Measurements from ENCODE around the gene DCC.
"Not testable (repeated sequence)": the region's sequence is repeated elsewhere in the genome, so short reads cannot be mapped to it uniquely, and the experiment has no call there.

Gene DCC

GRCh38 chr18:53496028-53496427, 1156.0 kb downstream of the DCC start:
- H3K27ac ChIP-seq = no peak overlapping the region
- TF ChIP-seq CTCF (conservative IDR thresholded peaks at IDR 0.05; ENCODE audit: low read depth) = no peak
- ChIA-PET POLR2A (ENCODE audit: low non-redundant PET) (no interaction called here), CTCF (no interaction called here)
- no peak for DNase-seq (ENCODE audit: low spot score)

- no peak overlapping the region for H3K27ac ChIP-seq
- CTCF ChIA-PET = no interaction called here
- DNase-seq (ENCODE audit: low spot score) = no peak
- TF ChIP-seq CTCF (conservative IDR thresholded peaks at IDR 0.05; ENCODE audit: low read depth) = no peak
- POLR2A ChIA-PET (ENCODE audit: low non-redundant PET) = no interaction called here
These were observed 1164.0 kb downstream of the DCC start for GRCh38 chr18:53503914-53504441.

GRCh38 chr18:53508529-53508928, 1168.5 kb downstream of the DCC start:
- no peak for TF ChIP-seq CTCF (conservative IDR thresholded peaks at IDR 0.05; ENCODE audit: low read depth)
- H3K27ac ChIP-seq = no peak overlapping the region
- DNase-seq (ENCODE audit: low spot score) = no peak
- POLR2A ChIA-PET (ENCODE audit: low non-redundant PET) = no interaction called here
- CTCF ChIA-PET = no interaction called here

GRCh38 chr18:53509886-53510285, 1169.9 kb downstream of the DCC start:
- ChIA-PET CTCF (no interaction called here), POLR2A (ENCODE audit: low non-redundant PET) (no interaction called here)
- no peak for TF ChIP-seq CTCF (conservative IDR thresholded peaks at IDR 0.05; ENCODE audit: low read depth)
- no peak for DNase-seq (ENCODE audit: low spot score)
- no peak overlapping the region for H3K27ac ChIP-seq

GRCh38 chr18:53511725-53512124, 1171.7 kb downstream of the DCC start:
- POLR2A ChIA-PET (ENCODE audit: low non-redundant PET); H3K27ac ChIP-seq; CTCF ChIA-PET; DNase-seq (ENCODE audit: low spot score): not testable (repeated sequence)

GRCh38 chr18:53521068-53521467, 1181.1 kb downstream of the DCC start:
- no peak for TF ChIP-seq CTCF (conservative IDR thresholded peaks at IDR 0.05; ENCODE audit: low read depth)
- POLR2A ChIA-PET (ENCODE audit: low non-redundant PET) = no interaction called here
- CTCF ChIA-PET = no interaction called here
- DNase-seq (ENCODE audit: low spot score) = no peak
- no peak overlapping the region for H3K27ac ChIP-seq

GRCh38 chr18:53526101-53526870, 1186.3 kb downstream of the DCC start:
- no peak for TF ChIP-seq CTCF (conservative IDR thresholded peaks at IDR 0.05; ENCODE audit: low read depth)
- POLR2A ChIA-PET (ENCODE audit: low non-redundant PET) = no interaction called here
- DNase-seq (ENCODE audit: low spot score) = no peak
- CTCF ChIA-PET = interaction anchor here (0.5 kb wide), 1 partner anchor 189 kb away, joined by 3 read pairs; no protein-coding TSS in a partner anchor
- no peak overlapping the region for H3K27ac ChIP-seq

Data from RWPE1 (cell line).